GM12891 (cell line): ENCODE measurements around the gene NR6A1.
"Not testable (repeated sequence)": the region's sequence is repeated elsewhere in the genome, so short reads cannot be mapped to it uniquely, and the experiment has no call there.

Experiments
- DNase-seq: peaks from one replicate; pipeline ENCODE4 v3.0.0; 2011; ENCODE audit warnings: low spot score; ENCODE audit not compliant: insufficient read length
- FAIRE-seq: peaks from 2 replicates; lab custom pipeline; 2011; peaks lifted over from hg19 to GRCh38; lab: Jason Lieb, UNC
- PAX5 ChIP-seq: IDR thresholded peaks from 2 replicates; pipeline ENCODE4 v1.6.1; 2011; ENCODE audit warnings: low read length, moderate library complexity, mild to moderate bottlenecking; ENCODE audit not compliant: insufficient read depth, severe bottlenecking
- POLR2A ChIP-seq: IDR thresholded peaks from 2 replicates; pipeline ENCODE4 v1.6.1; 2011; ENCODE audit warnings: low read depth, low read length, control low read depth
- POLR2AphosphoS5 ChIP-seq: IDR thresholded peaks from 2 replicates; pipeline ENCODE4 v1.6.1; 2011; ENCODE audit warnings: low read depth, low read length, control low read depth
- POU2F2 ChIP-seq: IDR thresholded peaks from 2 replicates; pipeline ENCODE4 v1.6.1; 2011; ENCODE audit warnings: low read depth, mild to moderate bottlenecking, control low read depth, low read length, moderate library complexity
- SPI1 ChIP-seq: IDR thresholded peaks from 2 replicates; pipeline ENCODE4 v1.6.1; 2011; ENCODE audit warnings: low read depth, low read length, control low read depth
- TAF1 ChIP-seq: IDR thresholded peaks from 2 replicates; pipeline ENCODE4 v1.6.1; 2011; ENCODE audit warnings: low read depth, low read length, control low read depth

The NR6A1 gene

DNA sequence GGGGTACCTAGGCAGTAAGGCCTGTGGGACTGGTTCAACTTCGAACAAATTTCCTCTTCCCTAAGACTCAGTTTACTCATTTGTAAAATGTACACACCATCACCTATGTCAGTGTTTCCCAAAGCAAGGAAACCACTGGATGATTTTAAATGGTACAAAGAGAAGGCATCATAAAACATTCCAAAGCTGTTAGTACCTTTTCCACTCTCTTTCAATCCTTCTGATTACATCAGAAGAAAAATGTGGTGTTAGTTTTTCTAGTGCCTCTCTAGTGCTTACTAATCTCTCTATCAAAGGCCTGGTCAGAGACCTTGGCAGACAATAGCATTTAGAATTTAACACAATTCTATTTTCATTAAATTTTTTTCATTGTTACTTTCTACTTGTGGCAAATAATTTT, 18.1 kb downstream of the NR6A1 start:
- TF ChIP-seq PAX5 (no peak), POU2F2 (no peak), POLR2A (no peak), TAF1 (no peak)
- FAIRE-seq (no peak), DNase-seq (no peak)

DNA sequence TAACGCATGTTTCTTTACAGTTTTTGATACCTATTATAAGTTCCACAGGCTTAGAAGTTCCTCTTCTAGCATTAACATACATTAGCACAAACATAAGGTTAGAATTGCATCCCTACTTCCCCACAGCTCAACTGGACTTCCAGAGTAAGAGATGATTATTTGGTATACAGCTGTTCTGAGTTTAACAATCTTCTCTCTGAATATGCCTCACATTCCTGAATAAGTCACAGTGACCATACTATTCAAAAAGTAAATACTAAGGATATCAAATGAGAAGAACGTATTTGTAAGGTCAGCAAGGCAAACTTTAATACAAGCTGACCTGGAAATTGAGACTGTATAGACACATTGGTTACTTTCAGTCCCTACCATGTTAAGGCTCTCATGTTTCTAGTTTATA, 21.3 kb downstream of the NR6A1 start:
- DNase-seq (no peak), FAIRE-seq (peak; percentile 41)
- TF ChIP-seq POU2F2 (no peak), POLR2A (no peak), SPI1 (no peak), PAX5 (no peak), TAF1 (no peak), POLR2AphosphoS5 (no peak)

DNA sequence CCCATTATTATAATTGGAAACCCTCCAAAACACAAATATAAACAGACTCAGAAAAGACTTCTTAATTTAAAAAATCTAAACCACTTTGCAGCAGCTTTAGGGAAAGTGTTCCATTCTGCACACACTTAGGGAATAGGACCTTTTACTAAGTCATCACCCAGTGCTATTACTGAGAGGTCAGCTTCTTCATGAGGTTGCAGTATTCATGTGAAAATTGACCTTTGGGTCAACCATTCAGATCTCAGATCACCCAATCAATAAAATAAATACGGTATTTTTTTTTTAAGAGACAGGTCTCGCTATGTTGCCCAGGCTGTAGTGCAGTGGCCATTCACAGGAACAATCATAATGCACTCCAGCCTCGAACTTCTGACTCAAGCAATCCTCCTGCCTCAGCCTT, 21.8 kb downstream of the NR6A1 start:
- no peak for FAIRE-seq
- DNase-seq: no peak
- TF ChIP-seq POLR2AphosphoS5 (no peak), PAX5 (no peak), POLR2A (no peak), SPI1 (no peak), POU2F2 (no peak), TAF1 (no peak)

DNA sequence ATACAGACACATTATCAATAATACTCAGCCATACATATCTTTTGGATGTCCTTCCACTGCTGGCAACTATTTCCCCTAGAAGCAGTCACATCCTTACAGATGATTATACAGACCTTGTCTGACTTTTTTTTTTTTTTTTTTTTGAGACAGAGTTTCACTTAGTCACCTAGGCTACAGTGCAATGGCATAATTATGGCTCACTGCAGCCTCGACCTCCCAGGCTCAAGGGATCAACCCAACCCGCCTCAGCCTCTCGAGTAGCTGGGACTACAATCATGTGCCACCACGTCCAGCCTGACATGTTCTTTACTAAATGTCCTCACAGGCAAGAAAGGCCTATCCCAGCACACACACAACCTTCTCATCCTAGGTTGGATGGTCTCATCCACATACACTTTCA, 24.0 kb downstream of the NR6A1 start:
- DNase-seq (no peak), FAIRE-seq (peak; percentile 48)
- no peak for TF ChIP-seq POLR2A
- TF ChIP-seq POLR2AphosphoS5: no peak
- TF ChIP-seq PAX5: no peak

DNA sequence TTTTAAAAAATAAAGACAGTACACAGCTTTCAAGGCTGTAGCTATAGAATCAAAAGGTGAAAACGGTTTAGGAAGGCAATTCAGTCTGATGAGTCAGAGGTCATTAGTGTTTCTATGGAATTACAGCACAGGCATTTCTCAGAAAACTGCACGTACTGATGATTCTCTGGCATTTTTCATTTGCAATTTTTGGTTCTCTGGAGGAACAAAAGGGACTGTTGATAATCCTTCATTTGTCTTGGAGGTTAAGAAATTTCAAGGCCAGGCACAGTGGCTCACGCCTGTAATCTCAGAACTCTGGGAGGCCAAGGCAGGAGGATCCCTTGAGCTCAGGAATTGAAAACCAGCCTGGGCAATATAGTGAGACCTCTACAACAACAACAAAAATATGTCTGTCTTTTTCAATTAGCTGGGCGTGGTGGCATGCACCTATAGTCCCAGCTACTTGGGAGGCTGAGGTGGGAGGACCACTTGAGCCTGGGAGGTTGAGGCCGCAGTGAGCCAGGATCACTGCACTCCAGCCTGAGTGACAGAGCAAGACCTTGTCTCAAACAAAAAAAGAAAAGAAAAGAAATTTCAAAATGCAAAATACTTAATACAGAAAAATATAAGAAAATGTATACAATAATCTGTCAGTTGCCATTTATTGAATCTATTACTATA, 27.3 kb downstream of the NR6A1 start:
- DNase-seq (no peak), FAIRE-seq (no peak)
- TF ChIP-seq TAF1: no peak

DNA sequence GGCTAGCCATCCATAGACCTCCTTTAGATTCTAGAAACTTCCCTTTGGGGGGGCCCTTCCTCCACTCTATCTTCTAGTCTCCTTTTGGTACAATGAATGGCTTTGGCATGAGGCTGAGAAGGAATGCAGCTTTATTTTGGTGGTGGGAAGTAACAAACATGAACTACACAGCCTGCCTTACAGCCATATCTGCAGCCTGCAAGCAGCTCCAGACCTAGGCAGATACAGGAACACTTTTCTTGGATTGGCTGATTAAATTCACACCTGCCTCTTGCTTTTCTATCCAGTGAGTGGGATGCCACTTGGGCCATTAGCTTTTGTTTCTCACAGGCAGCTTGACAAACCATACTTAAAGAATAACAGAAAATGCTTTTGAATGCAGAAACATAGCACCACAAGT, 28.2 kb downstream of the NR6A1 start:
- FAIRE-seq (no peak), DNase-seq (no peak)
- no peak for TF ChIP-seq POLR2AphosphoS5
- TF ChIP-seq SPI1: no peak
- TF ChIP-seq POLR2A: no peak
- no peak for TF ChIP-seq PAX5

DNA sequence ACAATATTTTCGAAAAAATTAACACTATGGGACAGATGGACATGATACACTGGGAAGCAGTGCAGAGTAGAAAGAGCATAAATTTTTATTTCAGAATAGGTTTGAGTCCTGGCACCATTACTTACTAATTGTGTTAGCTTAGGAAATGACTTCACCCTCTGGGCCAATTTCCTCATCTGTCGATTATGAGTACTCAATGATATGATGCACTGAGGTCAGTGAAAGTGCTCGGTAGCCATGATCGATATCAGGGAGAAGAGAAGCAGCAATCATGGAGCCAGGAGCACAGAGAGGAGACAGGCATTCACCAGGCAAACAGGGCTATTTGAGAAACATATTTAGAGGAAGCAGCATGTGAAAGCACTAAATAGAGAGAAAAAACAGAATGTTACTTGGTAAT, 29.4 kb downstream of the NR6A1 start:
- DNase-seq (no peak), FAIRE-seq (no peak)
- TF ChIP-seq POLR2AphosphoS5 (no peak), SPI1 (no peak), PAX5 (no peak), TAF1 (no peak), POU2F2 (no peak), POLR2A (no peak)

DNA sequence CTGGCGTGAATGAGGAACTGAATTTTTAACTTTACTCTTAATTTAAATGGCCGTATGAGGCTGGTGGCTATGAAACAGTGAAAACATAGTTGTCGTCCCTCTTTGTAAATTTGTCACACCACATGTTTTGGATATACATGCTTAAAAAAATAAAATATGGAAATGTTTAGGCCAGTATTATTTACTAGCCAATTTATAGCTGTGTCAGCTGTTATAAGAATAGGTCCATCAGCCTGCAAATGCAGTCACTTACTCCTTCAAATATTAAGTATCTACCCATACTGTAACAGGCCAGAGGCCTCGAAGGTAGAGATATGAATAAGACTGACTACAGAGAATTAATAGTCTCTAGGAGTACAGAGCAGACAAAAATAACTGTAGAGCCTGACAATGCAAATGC, 30.0 kb downstream of the NR6A1 start:
- FAIRE-seq (no peak), DNase-seq (no peak)
- TF ChIP-seq TAF1 (no peak), SPI1 (peak; percentile 37; the same call in 1 of the 2 replicates), PAX5 (no peak)

DNA sequence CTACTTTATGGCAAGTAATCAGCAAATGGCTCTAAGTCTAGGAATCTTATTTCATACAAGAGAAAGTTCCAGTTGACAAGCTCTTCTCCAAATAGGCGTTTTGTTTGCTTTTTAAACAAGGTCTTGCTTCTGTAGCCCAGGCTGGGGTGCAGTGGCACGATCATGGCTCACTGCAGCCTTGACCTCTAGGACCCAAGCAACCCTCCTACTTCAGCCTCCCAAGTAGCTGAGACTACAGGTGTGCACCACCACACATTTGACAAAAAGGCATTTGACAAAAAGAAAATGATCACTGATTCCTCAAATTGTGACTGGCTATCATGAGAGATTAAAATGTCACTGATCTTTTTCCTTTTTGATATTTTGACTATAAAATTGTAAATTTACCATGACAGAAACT, 31.8 kb downstream of the NR6A1 start:
- FAIRE-seq (no peak), DNase-seq (no peak)
- TF ChIP-seq PAX5 (no peak), POU2F2 (no peak), POLR2AphosphoS5 (no peak), SPI1 (no peak), POLR2A (no peak), TAF1 (no peak)

DNA sequence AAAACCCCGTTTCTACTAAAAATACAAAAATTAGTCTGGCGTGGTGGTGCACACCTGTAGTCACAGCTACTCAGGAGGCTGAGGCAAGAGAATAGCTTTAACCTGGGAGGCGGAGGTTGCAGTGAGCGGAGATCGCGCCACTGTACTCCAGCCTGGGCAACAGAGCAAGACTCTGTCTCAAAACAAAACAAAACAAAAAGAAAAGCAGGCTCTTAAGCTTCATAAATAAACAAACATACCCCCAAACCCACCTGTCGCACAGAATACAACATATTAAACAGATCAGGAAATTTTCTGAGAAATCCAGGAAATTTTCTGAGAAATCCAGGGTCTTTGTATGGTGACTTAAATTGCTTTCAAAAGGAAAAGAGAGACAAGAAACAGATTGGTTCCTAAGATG, 33.0 kb downstream of the NR6A1 start:
- FAIRE-seq, DNase-seq: not testable (repeated sequence)

DNA sequence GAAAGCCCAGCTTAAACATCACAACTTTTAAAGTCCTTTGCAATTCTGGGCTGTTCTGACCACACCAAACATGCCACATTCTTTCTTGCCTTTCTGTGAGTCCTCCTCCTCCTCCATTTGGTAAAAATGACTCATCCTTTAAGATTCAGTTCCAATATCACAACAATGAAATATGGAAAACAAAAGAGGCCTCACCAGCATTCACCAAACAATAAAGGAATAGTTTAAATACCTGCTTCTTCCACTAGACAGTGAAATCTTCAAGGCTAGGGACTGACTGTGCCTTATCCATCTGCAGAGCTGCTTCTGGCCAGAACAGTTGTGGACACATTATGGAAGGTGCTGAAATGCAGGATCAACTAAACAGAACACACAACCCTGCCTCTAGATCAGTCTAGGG, 36.0 kb downstream of the NR6A1 start:
- FAIRE-seq: no peak
- no peak for DNase-seq
- TF ChIP-seq POU2F2 (no peak), POLR2AphosphoS5 (no peak), POLR2A (no peak), TAF1 (no peak), PAX5 (no peak), SPI1 (no peak)

DNA sequence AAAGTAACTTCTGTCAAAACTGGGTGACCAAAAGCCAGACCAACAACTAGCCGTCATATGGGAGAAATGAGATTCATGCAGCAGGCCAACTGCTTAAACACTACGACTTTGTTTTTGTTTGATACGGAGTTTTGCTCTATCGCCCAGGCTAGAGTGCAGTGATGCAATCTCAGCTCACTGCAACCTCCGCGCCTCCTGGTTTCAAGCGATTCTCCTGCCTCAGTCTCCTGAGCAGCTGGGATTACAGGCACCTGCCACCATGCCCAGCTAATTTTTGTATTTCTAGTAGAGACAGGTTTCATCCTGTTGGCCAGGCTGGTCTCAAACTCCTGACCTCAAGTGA, 36.4 kb downstream of the NR6A1 start:
- not testable (repeated sequence) for DNase-seq, FAIRE-seq
